Stomach (tissue), 4 donors: ENCODE data around the gene LCP1.

Source experiments
- CTCF ChIP-seq, 7 experiments: fragments of 450-650 bp in 4 of 7; fragments of 200-600 bp in 3 of 7; sonication (generic) in 3 of 7; IDR thresholded peaks; one replicate each; pipeline ENCODE4 v1.5.1; 2016 to 2019; ENCODE audit warnings: antibody characterized with exemption in 7 of 7, control low read depth in 2 of 7, mild to moderate bottlenecking in 1 of 7
- EP300 ChIP-seq: sonication (generic); formaldehyde crosslinking; IDR thresholded peaks from one replicate; pipeline ENCODE4 v1.6.1; 2017; ENCODE audit warnings: antibody characterized with exemption
- POLR2A ChIP-seq, 4 donors: fragments of 450-650 bp; IDR thresholded peaks; one replicate each; pipeline ENCODE4 v1.6.1; 2016; ENCODE audit warnings: antibody characterized with exemption in 4 of 4, control low read depth in 2 of 4, mild to moderate bottlenecking in 1 of 4, moderate library complexity in 1 of 4
- POLR2AphosphoS5 ChIP-seq, 3 donors: sonication (generic); formaldehyde crosslinking; IDR thresholded peaks; one replicate each; pipeline ENCODE4 v1.6.1; 2016; ENCODE audit warnings: antibody characterized with exemption in 3 of 3

- TF ChIP-seq CTCF (IDR thresholded peaks at IDR 0.05) (no peak), EP300 (no peak), POLR2AphosphoS5 (IDR thresholded peaks at IDR 0.05) (no peak), POLR2A (IDR thresholded peaks at IDR 0.05) (no peak)
Measured at GRCh38 chr13:46086985-46087384, 95.0 kb downstream of the LCP1 start.
